GM18526 (cell line): Measurements from ENCODE around the gene SELENON.

Experiments
- POLR2A ChIP-seq: IDR thresholded peaks from 3 replicates; pipeline ENCODE4 v1.6.1; 2011; ENCODE audit not compliant: insufficient read length; ENCODE audit errors: extremely low read depth

The SELENON gene

DNA sequence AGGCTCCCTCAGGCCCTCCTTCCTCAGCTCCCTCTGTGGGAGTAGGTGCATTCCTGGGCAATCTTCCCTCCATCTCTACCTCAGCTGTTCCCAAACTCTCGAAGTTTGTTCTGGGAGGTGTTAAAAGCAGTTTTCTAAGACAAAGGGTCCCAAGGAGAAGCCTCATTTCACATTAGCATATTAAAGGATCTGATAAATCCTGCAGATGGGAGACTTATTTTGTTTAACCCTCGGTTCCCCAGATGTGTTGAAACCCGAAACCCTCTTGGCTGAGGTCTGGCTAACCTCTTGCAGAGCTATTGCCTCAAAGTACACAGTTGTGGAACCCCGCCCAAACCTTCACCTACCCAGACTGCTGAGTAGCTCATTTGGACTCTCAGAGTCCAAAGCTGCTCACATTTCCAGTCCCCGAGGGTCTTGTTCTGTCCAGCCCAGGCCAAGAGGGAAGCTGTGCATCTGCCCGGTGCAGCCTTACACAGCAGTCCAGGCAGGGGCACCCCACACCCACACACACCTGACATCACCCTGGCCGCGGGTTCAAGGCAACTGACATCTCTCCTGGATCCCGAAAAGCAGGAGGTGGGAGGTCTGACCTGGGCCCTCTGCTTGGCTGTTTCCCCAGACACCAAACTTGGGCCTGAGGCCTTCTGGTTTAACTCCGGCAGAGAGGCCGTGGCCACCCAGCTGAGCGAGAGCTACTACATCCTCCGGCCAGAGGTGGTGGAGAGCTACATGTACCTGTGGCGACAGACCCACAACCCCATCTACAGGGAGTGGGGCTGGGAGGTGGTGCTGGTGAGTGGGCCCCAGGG, 19.5 kb upstream of the SELENON start:
- TF ChIP-seq POLR2A, result no peak

DNA sequence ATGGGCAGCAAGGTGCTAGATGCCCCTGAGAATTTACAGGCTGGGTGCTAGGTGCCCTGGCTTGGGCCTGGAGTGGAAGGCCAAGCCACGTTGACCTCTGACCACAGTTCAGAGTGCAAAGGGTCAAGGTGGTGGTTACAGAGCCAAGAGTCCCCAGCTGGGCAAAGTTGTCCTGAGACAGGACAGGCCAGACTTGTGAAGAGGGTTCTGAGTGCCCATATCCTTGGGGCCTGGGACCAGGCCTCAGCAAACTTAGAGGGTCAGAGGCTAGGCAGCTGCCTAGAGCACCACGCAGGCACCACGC, 18.9 kb upstream of the SELENON start:
- TF ChIP-seq POLR2A, result no peak

GRCh38 chr1:25782608-25783201, 17.3 kb upstream of the SELENON start:
- no peak for TF ChIP-seq POLR2A

GRCh38 chr1:25784575-25785051, 15.4 kb upstream of the SELENON start:
- no peak for TF ChIP-seq POLR2A

- no peak for TF ChIP-seq POLR2A
Observed at GRCh38 chr1:25785333-25786067, 14.5 kb upstream of the SELENON start.

GRCh38 chr1:25786887-25787759, 12.9 kb upstream of the SELENON start:
- TF ChIP-seq POLR2A, result no peak

GRCh38 chr1:25787760-25788166, 12.2 kb upstream of the SELENON start:
- TF ChIP-seq POLR2A, result no peak

DNA sequence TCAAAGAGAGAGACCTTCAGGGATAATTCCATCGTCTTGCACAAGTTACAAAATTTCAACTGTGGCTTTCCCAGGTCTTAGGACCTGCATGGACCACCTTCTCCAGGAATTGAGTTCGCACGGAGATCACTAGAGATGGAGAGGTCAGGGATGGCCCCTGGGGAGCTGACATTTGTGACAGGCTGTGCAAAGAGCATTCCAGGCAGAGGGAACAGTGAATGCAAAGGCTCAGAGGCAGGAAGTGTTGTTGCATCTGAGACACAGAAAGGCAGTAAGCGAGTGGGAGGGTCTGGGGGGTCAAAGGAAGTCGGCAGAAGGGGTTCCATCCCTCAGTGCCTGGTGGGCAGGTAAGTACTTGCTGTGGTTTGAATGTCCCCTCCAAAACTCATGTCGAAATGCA, 9.5 kb upstream of the SELENON start:
- TF ChIP-seq POLR2A, result no peak

DNA sequence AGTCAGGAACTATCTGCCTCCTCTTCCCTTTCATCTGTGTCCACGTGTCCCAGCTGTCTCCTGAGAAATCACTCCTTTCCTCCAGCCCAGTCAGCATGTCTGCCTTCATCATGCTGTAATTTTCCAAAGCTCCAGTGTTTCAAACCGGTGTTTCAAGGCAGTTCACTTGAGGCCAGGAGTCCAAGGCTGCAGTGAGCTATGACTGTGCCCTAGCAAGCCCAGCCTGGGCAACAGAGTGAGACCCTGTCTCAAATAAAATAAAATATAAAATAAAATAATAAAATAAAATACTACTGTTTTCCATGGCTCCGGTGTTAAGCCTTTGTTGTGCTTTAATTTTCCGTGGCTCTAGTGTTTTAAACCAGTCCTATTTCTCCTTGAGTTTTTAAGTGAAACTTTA, 7.9 kb upstream of the SELENON start:
- TF ChIP-seq POLR2A, result no peak

GRCh38 chr1:25793585-25794170, 6.3 kb upstream of the SELENON start:
- TF ChIP-seq POLR2A, result no peak

- TF ChIP-seq POLR2A, result no peak
Observed at GRCh38 chr1:25794325-25794724, 5.7 kb upstream of the SELENON start.

GRCh38 chr1:25795211-25795610, 4.8 kb upstream of the SELENON start:
- TF ChIP-seq POLR2A, result no peak

GRCh38 chr1:25795946-25796810, 3.8 kb upstream of the SELENON start:
- TF ChIP-seq POLR2A, result no peak

GRCh38 chr1:25796811-25797458, 3.1 kb upstream of the SELENON start:
- TF ChIP-seq POLR2A, result no peak

- TF ChIP-seq POLR2A, result no peak
Observed at GRCh38 chr1:25797939-25798338, 2.1 kb upstream of the SELENON start.
